HepG2 (cell line): ENCODE measurements around the gene GMPPA. TPM values are rescaled to one million over a fixed set of nuclear protein-coding genes. Genes with fewer than 3 reads are reported as not detected.

Experiments used
- AKNA ChIP-seq: sonication (generic); formaldehyde crosslinking; IDR thresholded peaks from 2 replicates; pipeline ENCODE4 v1.4.0; 2020; ENCODE audit warnings: missing genetic modification reagents, borderline replicate concordance
- GATAD1 ChIP-seq: IDR thresholded peaks from 2 replicates; pipeline ENCODE4 v1.6.1; 2016; ENCODE audit warnings: missing genetic modification reagents, missing compliant biosample characterization
- MZF1 ChIP-seq: sonication (generic); formaldehyde crosslinking; IDR thresholded peaks from 2 replicates; pipeline ENCODE4 v1.8.1; 2023; ENCODE audit warnings: mild to moderate bottlenecking, missing genetic modification reagents, borderline replicate concordance
- NCOA5 ChIP-seq: sonication (generic); formaldehyde crosslinking; IDR thresholded peaks from 2 replicates; pipeline ENCODE4 v1.4.0; 2020; ENCODE audit warnings: missing genetic modification reagents
- NR2F1 ChIP-seq, 2 experiments: fragments of 450-650 bp in 1 of 2; formaldehyde crosslinking in 1 of 2; IDR thresholded peaks; 2 replicates each; pipeline versions ENCODE4 v1.5.0 to v1.6.1; 2016 to 2020; ENCODE audit warnings: mild to moderate bottlenecking in 1 of 2, missing compliant biosample characterization in 1 of 2, missing genetic modification reagents in 1 of 2, moderate library complexity in 1 of 2
- PAWR ChIP-seq: sonication (generic); formaldehyde crosslinking; IDR thresholded peaks from 2 replicates; pipeline ENCODE4 v1.4.0; 2020; ENCODE audit warnings: missing genetic modification reagents, mild to moderate bottlenecking, borderline replicate concordance
- POGK ChIP-seq: sonication (generic); formaldehyde crosslinking; conservative IDR thresholded peaks from 2 replicates; pipeline ENCODE4 v1.8.0; 2022; ENCODE audit warnings: mild to moderate bottlenecking, moderate library complexity, missing genetic modification reagents
- TAF1 ChIP-seq: sonication (generic); formaldehyde crosslinking; IDR thresholded peaks from 2 replicates; pipeline ENCODE4 v1.4.0; 2020; ENCODE audit warnings: missing genetic modification reagents
- ZNF3 ChIP-seq: IDR thresholded peaks from 2 replicates; pipeline ENCODE4 v1.7.0; 2017; ENCODE audit warnings: inconsistent platforms
- ZNF33A ChIP-seq: sonication (generic); formaldehyde crosslinking; IDR thresholded peaks from 2 replicates; pipeline ENCODE4 v1.5.1; 2020; ENCODE audit warnings: missing genetic modification reagents, mild to moderate bottlenecking, moderate library complexity, borderline replicate concordance
- ZNF570 ChIP-seq: sonication (generic); formaldehyde crosslinking; IDR thresholded peaks from 2 replicates; pipeline ENCODE4 v1.4.0; 2020; ENCODE audit warnings: mild to moderate bottlenecking, missing genetic modification reagents, borderline replicate concordance
- ZNF776 ChIP-seq: sonication (generic); formaldehyde crosslinking; IDR thresholded peaks from 2 replicates; pipeline ENCODE4 v1.4.0; 2020; ENCODE audit warnings: mild to moderate bottlenecking, missing genetic modification reagents
- ZNF788 ChIP-seq: sonication (generic); formaldehyde crosslinking; IDR thresholded peaks from 2 replicates; pipeline ENCODE4 v1.5.0; 2020; ENCODE audit warnings: mild to moderate bottlenecking, missing genetic modification reagents, borderline replicate concordance
- polyA plus RNA-seq, 8 experiments: library from polyadenylated mRNA; depleted of rRNA in 3 of 8; stranded (reverse) in 7 of 8; unstranded in 1 of 8; fragments of >200 nt; fragmentation: Illumina TruSeq in 4 of 8; extraction: Trizol in 4 of 8; gene quantifications; 2 replicates each; pipeline versions ENCODE4 v1.2.1 to v1.2.3, GENCODE V29; 2011 to 2016; ENCODE audit warnings: low read depth in 4 of 8, missing spikeins in 1 of 8, mixed read lengths in 1 of 8; ENCODE audit not compliant: insufficient read depth in 1 of 8
- total RNA-seq, 5 experiments: library from RNA; depleted of rRNA; stranded (reverse); fragments of >200 nt; fragmentation: Illumina TruSeq; extraction: Trizol; gene quantifications; 2 replicates each; pipeline ENCODE4 v1.2.3, GENCODE V29; 2016; ENCODE audit warnings: low read depth in 1 of 5
- TF ChIP-seq, protein P1 (sequence below), 2 experiments: sonication (generic) in 1 of 2; formaldehyde crosslinking in 1 of 2; IDR thresholded peaks; 2 replicates each; pipeline versions ENCODE4 v1.4.0 to v1.6.1; 2016 to 2020; ENCODE audit warnings: borderline replicate concordance in 1 of 2, low read depth in 1 of 2, mild to moderate bottlenecking in 1 of 2, missing genetic modification reagents in 1 of 2
- TF ChIP-seq, protein P2 (sequence below): IDR thresholded peaks from 2 replicates; pipeline ENCODE4 v1.6.1; 2016; ENCODE audit warnings: mild to moderate bottlenecking, missing biosample characterization, missing genetic modification reagents

Gene GMPPA
- total and polyA plus RNA-seq, 2 of the 13 experiments (the other 11 are each of a cell fraction or from before 2014, with no cell fraction given) = 81.1 to 106 TPM

GRCh38 chr2:219497495-219498279, 1.0 kb upstream of the GMPPA start (continued):
- TF ChIP-seq AKNA (no peak), POGK (CRISPR knock-in tag) (0 out of 2 replicates have a peak, but pooled peaks have one; percentile 16), ZNF776 (CRISPR knock-in tag) (peak; percentile 60; the same call in 1 of the 2 replicates), TAF1 (peak; percentile 59; the same call in 1 of the 2 replicates), MZF1 (CRISPR knock-in tag) (no peak), PAWR (CRISPR knock-in tag) (0 out of 2 replicates have a peak, but pooled peaks have one; percentile 65), NCOA5 (CRISPR knock-in tag) (no peak), ZNF33A (CRISPR knock-in tag) (no peak), ZNF3 (CRISPR knock-in tag) (no peak), NR2F1 (CRISPR knock-in tag; IDR thresholded peaks at IDR 0.05) (0 out of 4 replicates have a peak, but pooled peaks of 1 of the 2 experiments have one; percentile 5), ZNF570 (CRISPR knock-in tag) (no peak), ZNF788 (CRISPR knock-in tag) (peak; percentile 70; the same call in 1 of the 2 replicates), GATAD1 (CRISPR knock-in tag) (no peak)
- TF ChIP-seq, protein P1, sequence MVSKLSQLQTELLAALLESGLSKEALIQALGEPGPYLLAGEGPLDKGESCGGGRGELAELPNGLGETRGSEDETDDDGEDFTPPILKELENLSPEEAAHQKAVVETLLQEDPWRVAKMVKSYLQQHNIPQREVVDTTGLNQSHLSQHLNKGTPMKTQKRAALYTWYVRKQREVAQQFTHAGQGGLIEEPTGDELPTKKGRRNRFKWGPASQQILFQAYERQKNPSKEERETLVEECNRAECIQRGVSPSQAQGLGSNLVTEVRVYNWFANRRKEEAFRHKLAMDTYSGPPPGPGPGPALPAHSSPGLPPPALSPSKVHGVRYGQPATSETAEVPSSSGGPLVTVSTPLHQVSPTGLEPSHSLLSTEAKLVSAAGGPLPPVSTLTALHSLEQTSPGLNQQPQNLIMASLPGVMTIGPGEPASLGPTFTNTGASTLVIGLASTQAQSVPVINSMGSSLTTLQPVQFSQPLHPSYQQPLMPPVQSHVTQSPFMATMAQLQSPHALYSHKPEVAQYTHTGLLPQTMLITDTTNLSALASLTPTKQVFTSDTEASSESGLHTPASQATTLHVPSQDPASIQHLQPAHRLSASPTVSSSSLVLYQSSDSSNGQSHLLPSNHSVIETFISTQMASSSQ (IDR thresholded peaks at IDR 0.05; ENCODE audit: low read depth) = no peak
- TF ChIP-seq, protein P1 (CRISPR knock-in tag; IDR thresholded peaks at IDR 0.05; ENCODE audit: borderline replicate concordance) = no peak
- TF ChIP-seq, protein P2, sequence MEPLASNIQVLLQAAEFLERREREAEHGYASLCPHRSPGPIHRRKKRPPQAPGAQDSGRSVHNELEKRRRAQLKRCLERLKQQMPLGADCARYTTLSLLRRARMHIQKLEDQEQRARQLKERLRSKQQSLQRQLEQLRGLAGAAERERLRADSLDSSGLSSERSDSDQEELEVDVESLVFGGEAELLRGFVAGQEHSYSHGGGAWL (CRISPR knock-in tag) = peak; percentile 83; the same call in 1 of the 2 replicates
